K562 (cell line): ENCODE results near the gene NDUFA5. TPM values are rescaled to one million over a fixed set of nuclear protein-coding genes. Genes with fewer than 3 reads are reported as not detected.
A peak's percentile ranks its signal among the peaks of the same experiment; 100 is the strongest.

Experiments
- CBX1 ChIP-seq: sonication (generic); IDR thresholded peaks from 2 replicates; pipeline ENCODE4 v1.6.1; 2016; ENCODE audit warnings: antibody characterized with exemption, low read depth, mild to moderate bottlenecking
- CBX8 ChIP-seq: fragments of 200-600 bp; sonication (generic); IDR thresholded peaks from 2 replicates; pipeline ENCODE4 v1.6.1; 2012; ENCODE audit warnings: borderline replicate concordance, mixed run types, low read depth, mild to moderate bottlenecking, moderate library complexity, mixed read lengths, low read length, control low read depth, inconsistent platforms; ENCODE audit not compliant: poor library complexity, severe bottlenecking; ENCODE audit errors: extremely low read depth
- CCAR2 ChIP-seq: fragments of 200-400 bp; formaldehyde crosslinking; IDR thresholded peaks from 2 replicates; pipeline ENCODE4 v1.6.1; 2017; ENCODE audit warnings: mild to moderate bottlenecking, low read depth, low read length
- CXXC5 ChIP-seq: fragments of 250-450 bp; sonication (Bioruptor Pico); IDR thresholded peaks from 2 replicates; pipeline ENCODE4 v1.8.0; 2022; ENCODE audit warnings: inconsistent platforms, mild to moderate bottlenecking, moderate library complexity
- E2F5 ChIP-seq: sonication (generic); formaldehyde crosslinking; IDR thresholded peaks from 2 replicates; pipeline ENCODE4 v1.8.0; 2022; ENCODE audit warnings: mild to moderate bottlenecking, missing genetic modification reagents
- FIP1L1 ChIP-seq: fragments of 200-400 bp; formaldehyde crosslinking; IDR thresholded peaks from 2 replicates; pipeline ENCODE4 v1.6.1; 2018; ENCODE audit warnings: mild to moderate bottlenecking, low read depth, low read length; ENCODE audit not compliant: poor library complexity, severe bottlenecking
- FOXP4 ChIP-seq: sonication (generic); formaldehyde crosslinking; IDR thresholded peaks from 2 replicates; pipeline ENCODE4 v1.8.0; 2022; ENCODE audit warnings: mild to moderate bottlenecking, missing genetic modification reagents, borderline replicate concordance
- HINFP ChIP-seq: fragments of 450-650 bp; conservative IDR thresholded peaks from 2 replicates; pipeline ENCODE4 v1.6.1; 2016; ENCODE audit warnings: missing genetic modification characterization, low read depth, mild to moderate bottlenecking, control low read depth, missing compliant biosample characterization
- LCOR ChIP-seq: sonication (generic); formaldehyde crosslinking; IDR thresholded peaks from 2 replicates; pipeline ENCODE4 v1.8.0; 2022; ENCODE audit warnings: mild to moderate bottlenecking, missing genetic modification reagents
- MYC ChIP-seq, 2 experiments: fragments of 250-450 bp in 1 of 2; sonication (Bioruptor Pico) in 1 of 2; IDR thresholded peaks; 2 replicates each; pipeline versions ENCODE4 v1.5.1 to v1.6.1; 2012 to 2021; ENCODE audit warnings: low read depth in 2 of 2, borderline replicate concordance in 1 of 2, improper control_type of control experiment in 1 of 2, low read length in 1 of 2, mild to moderate bottlenecking in 1 of 2, moderate library complexity in 1 of 2
- NFIC ChIP-seq: fragments of 450-650 bp; IDR thresholded peaks from 2 replicates; pipeline ENCODE4 v1.6.1; 2017; ENCODE audit warnings: mild to moderate bottlenecking, inconsistent platforms
- PHF20 ChIP-seq: fragments of 450-650 bp; IDR thresholded peaks from 2 replicates; pipeline ENCODE4 v1.6.1; 2018; ENCODE audit not compliant: partially characterized antibody
- POLR2H ChIP-seq: IDR thresholded peaks from 2 replicates; pipeline ENCODE4 v1.6.1; 2016; ENCODE audit warnings: missing genetic modification characterization, low read depth, mild to moderate bottlenecking, control low read depth, missing compliant biosample characterization, moderate library complexity
- RBM22 ChIP-seq: fragments of 200-400 bp; formaldehyde crosslinking; IDR thresholded peaks from 2 replicates; pipeline ENCODE4 v1.6.1; 2018; ENCODE audit warnings: low read length, low read depth; ENCODE audit not compliant: poor library complexity, severe bottlenecking
- STAT5B ChIP-seq: fragments of 250-450 bp; sonication (Bioruptor Pico); IDR thresholded peaks from 2 replicates; pipeline ENCODE4 v1.8.0; 2021; ENCODE audit warnings: mild to moderate bottlenecking, inconsistent platforms
- TEAD4 ChIP-seq, 2 experiments: sonication (generic) in 1 of 2; formaldehyde crosslinking in 1 of 2; IDR thresholded peaks; 2 replicates each; pipeline versions ENCODE4 v1.6.1 to v1.8.0; 2012 to 2022; ENCODE audit warnings: borderline replicate concordance in 1 of 2, inconsistent platforms in 1 of 2, low read length in 1 of 2, mild to moderate bottlenecking in 1 of 2, missing genetic modification reagents in 1 of 2
- XRCC4 ChIP-seq: IDR thresholded peaks from one replicate; pipeline ENCODE4 v1.6.1; 2011; ENCODE audit not compliant: insufficient read depth, insufficient read length; ENCODE audit errors: extremely low read depth
- ZNF146 ChIP-seq: IDR thresholded peaks from one replicate; pipeline ENCODE4 v1.6.1; 2018; ENCODE audit warnings: missing compliant biosample characterization; ENCODE audit not compliant: unreplicated experiment
- ZNF184 ChIP-seq: sonication (generic); formaldehyde crosslinking; IDR thresholded peaks from 2 replicates; pipeline ENCODE4 v1.5.0; 2020; ENCODE audit warnings: missing genetic modification reagents
- ZNF436 ChIP-seq: fragments of 250-450, 450-650 bp; sonication (Bioruptor Pico); formaldehyde crosslinking; IDR thresholded peaks from 2 replicates; pipeline ENCODE4 v1.7.0; 2020; ENCODE audit warnings: mild to moderate bottlenecking
- ZNF511 ChIP-seq: sonication (generic); formaldehyde crosslinking; IDR thresholded peaks from 2 replicates; pipeline ENCODE4 v1.8.0; 2022; ENCODE audit warnings: mild to moderate bottlenecking, missing genetic modification reagents
- ZNF584 ChIP-seq: fragments of 200-800 bp; sonication (Bioruptor generic); IDR thresholded peaks from 2 replicates; pipeline ENCODE4 v1.6.1; 2016; ENCODE audit warnings: low read depth, mild to moderate bottlenecking, missing genetic modification characterization, missing compliant biosample characterization
- polyA plus RNA-seq, 8 experiments: library from polyadenylated mRNA; depleted of rRNA in 4 of 8; stranded (reverse) in 5 of 8; unstranded in 3 of 8; fragments of >200 nt; fragmentation: Nextera tagmentation in 2 of 8; fragmentation: Illumina TruSeq in 1 of 8; extraction: Ambion mirVana in 2 of 8; extraction: Trizol in 1 of 8; gene quantifications; 2 replicates each; pipeline versions ENCODE4 v1.2.1 to v1.2.3, GENCODE V29; 2011 to 2014; ENCODE audit warnings: inconsistent platforms in 1 of 8, missing spikeins in 1 of 8
- total RNA-seq, 7 experiments: library from RNA; depleted of rRNA in 6 of 7; stranded (reverse); fragments of >200 nt in 6 of 7; fragmentation: Illumina TruSeq in 2 of 7; extraction: Trizol in 2 of 7; gene quantifications; 2 replicates each; pipeline versions ENCODE4 v1.2.1 to v1.2.3, GENCODE V29; 2011 to 2021; ENCODE audit warnings: low replicate concordance in 1 of 7

The NDUFA5 gene
- total and polyA plus RNA-seq, 9 of the 15 experiments (the other 6 are each of a cell fraction or from before 2014, with no cell fraction given): 155 to 677 (median 269) TPM

- TF ChIP-seq FIP1L1 (no peak), MYC (IDR thresholded peaks at IDR 0.05; ENCODE audit: low read depth, low read length) (no peak), MYC (CRISPR knock-in tag; IDR thresholded peaks at IDR 0.05; ENCODE audit: borderline replicate concordance, low read depth) (peak; percentile 92; the same call in 1 of the 2 replicates), PHF20 (no peak), CCAR2 (no peak), TEAD4 (IDR thresholded peaks at IDR 0.05; ENCODE audit: low read length) (no peak), TEAD4 (CRISPR knock-in tag; IDR thresholded peaks at IDR 0.05; ENCODE audit: borderline replicate concordance) (no peak), XRCC4 (no peak), CBX8 (no peak), ZNF584 (CRISPR knock-in tag) (peak; percentile 98), CBX1 (no peak), ZNF184 (CRISPR knock-in tag) (no peak), LCOR (CRISPR knock-in tag) (no peak), NFIC (no peak), E2F5 (CRISPR knock-in tag) (no peak), ZNF436 (CRISPR knock-in tag) (no peak), RBM22 (no peak), POLR2H (peak; percentile 60), ZNF146 (CRISPR knock-in tag) (no peak), HINFP (tag) (peak; percentile 79), STAT5B (CRISPR knock-in tag) (no peak; the same call in 1 of the 2 replicates), ZNF511 (CRISPR knock-in tag) (no peak), FOXP4 (CRISPR knock-in tag) (no peak), CXXC5 (CRISPR knock-in tag) (peak; percentile 97)
Measured at GRCh38 chr7:123499211-123499970, 58.2 kb downstream of the NDUFA5 start (continued).
